GM20431 (cell line): ENCODE data around the gene ELMO1.

Experiments used
- in situ Hi-C: fragments of 300-500 bp; cut with MseI, MboI; formaldehyde crosslinking; loops from one replicate; pipeline ENCODE4 v1.15.0; 2020; ENCODE audit warnings: low sequenced_read_pairs; ENCODE audit not compliant: unreplicated experiment

ELMO1 gene

GRCh38 chr7:37119296-37119860 lies 329.3 kb downstream of the ELMO1 start:
- in situ Hi-C loops, result no loop called here

- in situ Hi-C loops, result no loop called here
Measured at GRCh38 chr7:37118004-37118403, 330.7 kb downstream of the ELMO1 start.

- in situ Hi-C loops, result no loop called here
Measured at GRCh38 chr7:37117292-37117691, 331.4 kb downstream of the ELMO1 start.

- in situ Hi-C loops, result no loop called here
Measured at GRCh38 chr7:37116093-37116701, 332.5 kb downstream of the ELMO1 start.

- in situ Hi-C loops, result no loop called here
Measured at GRCh38 chr7:37113661-37114355, 334.9 kb downstream of the ELMO1 start.

- in situ Hi-C loops, result no loop called here
Measured at GRCh38 chr7:37112876-37113275, 335.8 kb downstream of the ELMO1 start.

GRCh38 chr7:37112218-37112617 lies 336.4 kb downstream of the ELMO1 start:
- in situ Hi-C loops, result no loop called here

GRCh38 chr7:37111459-37111858 lies 337.2 kb downstream of the ELMO1 start:
- in situ Hi-C loops, result no loop called here

GRCh38 chr7:37110660-37111424 lies 337.8 kb downstream of the ELMO1 start:
- in situ Hi-C loops, result no loop called here

GRCh38 chr7:37109843-37110242 lies 338.8 kb downstream of the ELMO1 start:
- in situ Hi-C loops, result no loop called here

GRCh38 chr7:37109016-37109683 lies 339.5 kb downstream of the ELMO1 start:
- in situ Hi-C loops, result no loop called here

- in situ Hi-C loops, result no loop called here
Measured at GRCh38 chr7:37108615-37109014, 340.0 kb downstream of the ELMO1 start.

- in situ Hi-C loops, result no loop called here
Measured at GRCh38 chr7:37107047-37107750, 341.5 kb downstream of the ELMO1 start.

GRCh38 chr7:37105762-37106161 lies 342.9 kb downstream of the ELMO1 start:
- in situ Hi-C loops, result no loop called here

- in situ Hi-C loops, result no loop called here
Measured at GRCh38 chr7:37104822-37105518, 343.7 kb downstream of the ELMO1 start.

- in situ Hi-C loops, result no loop called here
Measured at GRCh38 chr7:37102518-37103137, 346.0 kb downstream of the ELMO1 start.

- in situ Hi-C loops, result no loop called here
Measured at GRCh38 chr7:37100735-37101331, 347.8 kb downstream of the ELMO1 start.

- in situ Hi-C loops, result no loop called here
Measured at GRCh38 chr7:37098762-37099161, 349.9 kb downstream of the ELMO1 start.
